Stimulated activated CD4-positive, alpha-beta T cell treated with anti-CD3 and anti-CD28 coated beads, Interleukin-12 subunit alpha, Interleukin-12 subunit beta, amount 100 ng/mL, for 24 hours (primary cell): ENCODE measurements around the gene UPF1.
"Not testable (repeated sequence)": the region's sequence is repeated elsewhere in the genome, so short reads cannot be mapped to it uniquely, and the experiment has no call there.

Experiments
- DNase-seq, 2 experiments: peaks; one replicate each; pipeline ENCODE4 v3.0.0-alpha.2; 2020; ENCODE audit warnings: low read depth in 2 of 2

UPF1 gene

GRCh38 chr19:18799389-18799970 is 32.3 kb upstream of the UPF1 start:
- DNase-seq, result no peak

GRCh38 chr19:18800079-18800478 is 31.7 kb upstream of the UPF1 start:
- no peak for DNase-seq

- DNase-seq, result no peak
Measured at GRCh38 chr19:18800636-18801035, 31.1 kb upstream of the UPF1 start.

- DNase-seq, result no peak
Measured at GRCh38 chr19:18802354-18802753, 29.4 kb upstream of the UPF1 start.

- DNase-seq, result no peak
Measured at GRCh38 chr19:18803550-18804138, 28.1 kb upstream of the UPF1 start.

GRCh38 chr19:18804139-18804601 is 27.6 kb upstream of the UPF1 start:
- DNase-seq, result no peak

- DNase-seq, result no peak
Measured at GRCh38 chr19:18804643-18805042, 27.1 kb upstream of the UPF1 start.

GRCh38 chr19:18807861-18808331 is 23.9 kb upstream of the UPF1 start:
- no peak for DNase-seq

- no peak for DNase-seq
Measured at GRCh38 chr19:18809149-18809868, 22.4 kb upstream of the UPF1 start.

GRCh38 chr19:18811638-18812037 is 20.1 kb upstream of the UPF1 start:
- DNase-seq, result not testable (repeated sequence)

- no peak for DNase-seq
Measured at GRCh38 chr19:18814063-18814462, 17.7 kb upstream of the UPF1 start.

- DNase-seq, result no peak
Measured at GRCh38 chr19:18815673-18816072, 16.1 kb upstream of the UPF1 start.

- DNase-seq, result not testable (repeated sequence)
Measured at GRCh38 chr19:18816645-18817044, 15.1 kb upstream of the UPF1 start.

- DNase-seq, result no peak
Measured at GRCh38 chr19:18817574-18817973, 14.2 kb upstream of the UPF1 start.

- no peak for DNase-seq
Measured at GRCh38 chr19:18828786-18829185, 3.0 kb upstream of the UPF1 start.

- no peak for DNase-seq
Measured at GRCh38 chr19:18830488-18830887, 1.3 kb upstream of the UPF1 start.

- no peak for DNase-seq
Measured at GRCh38 chr19:18832306-18833140, 764 bp downstream of the UPF1 start.

GRCh38 chr19:18833141-18833476 is 1.4 kb downstream of the UPF1 start:
- DNase-seq, result no peak

- DNase-seq, result no peak
Measured at GRCh38 chr19:18833849-18834643, 2.3 kb downstream of the UPF1 start.

GRCh38 chr19:18834644-18834984 is 2.9 kb downstream of the UPF1 start:
- DNase-seq, result no peak

- no peak for DNase-seq
Measured at GRCh38 chr19:18839465-18840287, 7.9 kb downstream of the UPF1 start.
